HepG2 (cell line): ENCODE measurements around the gene HES2. TPM values are rescaled to one million over a fixed set of nuclear protein-coding genes. Genes with fewer than 3 reads are reported as not detected.

ENCODE experiments used
- ATAC-seq: fragments of 200-7000 bp; cut with Tn5 transposase; 3 replicates; pipeline ENCODE4 v1.9.1; 2020; ENCODE audit warnings: mild to moderate bottlenecking, moderate library complexity
- BruUV-seq: library from RNA; stranded (reverse); fragments of 400-500 nt; replicated peaks from 2 replicates; lab custom pipeline; 2021; lab: Mats Ljungman, UMichigan
- CTCF ChIA-PET: fragments of 300-600 bp; formaldehyde crosslinking; extraction: SDS; loops from one replicate; lab custom pipeline; 2021; ENCODE audit warnings: low total read pairs, inconsistent platforms, low intra/inter-chr PET ratio; lab: Yijun Ruan, JAX
- POLR2A ChIA-PET: fragments of 350-600 bp; sonication (Branson Sonifier 250); formaldehyde crosslinking; loops from one replicate; lab custom pipeline; 2020; ENCODE audit warnings: antibody characterized with exemption, inconsistent platforms; lab: Yijun Ruan, JAX
- DNase-seq: peaks from one replicate; pipeline ENCODE4 v3.0.0-alpha.2; 2015; ENCODE audit warnings: low spot score
- FAIRE-seq: peaks from 3 replicates; lab custom pipeline; 2011; peaks lifted over from hg19 to GRCh38; lab: Jason Lieb, UNC
- H2AFZ ChIP-seq: one replicate; pipeline ENCODE4 v1.6.1; 2011; ENCODE audit warnings: low read length, inconsistent platforms
- H3K27ac ChIP-seq: fragments of 300-600 bp; 3 replicates; pipeline ENCODE4 v1.8.0; 2011; ENCODE audit warnings: mixed run types, mild to moderate bottlenecking, mixed read lengths, low read length, inconsistent platforms; ENCODE audit not compliant: insufficient read depth; ENCODE audit errors: extremely low read length
- H3K27me3 ChIP-seq, 2 experiments: fragments of 200-600 bp in 1 of 2; 2 replicates in 1 of 2; 3 replicates in 1 of 2; pipeline versions ENCODE4 v1.6.0 to v1.8.0; 2011; ENCODE audit warnings: low read length in 2 of 2, mild to moderate bottlenecking in 2 of 2, moderate library complexity in 2 of 2, inconsistent platforms in 1 of 2; ENCODE audit not compliant: insufficient read depth in 2 of 2, control insufficient read depth in 1 of 2
- H3K36me3 ChIP-seq, 2 experiments: fragments of 200-600 bp in 1 of 2; replicated peaks in 1 of 2; 2 replicates in 1 of 2; 3 replicates in 1 of 2; pipeline versions ENCODE4 v1.5.1 to v1.8.0; 2011; ENCODE audit warnings: low read length in 2 of 2, inconsistent platforms in 1 of 2; ENCODE audit not compliant: insufficient read depth in 2 of 2, control insufficient read depth in 1 of 2
- H3K4me1 ChIP-seq: 2 replicates; pipeline ENCODE4 v1.5.1; 2012; ENCODE audit warnings: low read length, inconsistent platforms; ENCODE audit not compliant: insufficient read depth
- H3K4me2 ChIP-seq: 2 replicates; pipeline ENCODE4 v1.6.0; 2011; ENCODE audit warnings: low read depth, low read length, inconsistent platforms
- H3K4me3 ChIP-seq, 3 experiments: fragments of 200-600 bp in 1 of 3; sonication (generic), shearing (Covaris generic) in 1 of 3; replicated peaks in 1 of 3; 2 replicates each; pipeline ENCODE4 v1.5.1; 2011 to 2016; ENCODE audit warnings: low read length in 3 of 3, inconsistent platforms in 2 of 3, low read depth in 2 of 3, mild to moderate bottlenecking in 2 of 3, control low read depth in 1 of 3, mixed read lengths in 1 of 3; ENCODE audit not compliant: insufficient read depth in 1 of 3
- H3K79me2 ChIP-seq: one replicate; pipeline ENCODE4 v1.6.1; 2011; ENCODE audit warnings: low read length, inconsistent platforms; ENCODE audit not compliant: insufficient read depth
- H3K9ac ChIP-seq: 2 replicates; pipeline ENCODE4 v1.6.0; 2011; ENCODE audit warnings: mild to moderate bottlenecking, low read depth, low read length, inconsistent platforms; ENCODE audit not compliant: insufficient read depth
- H3K9me3 ChIP-seq: 2 replicates; pipeline ENCODE4 v1.5.1; 2012; ENCODE audit warnings: mild to moderate bottlenecking, low read length
- H4K20me1 ChIP-seq: 2 replicates; pipeline ENCODE4 v1.6.0; 2011; ENCODE audit warnings: inconsistent platforms, mild to moderate bottlenecking, low read length, moderate library complexity; ENCODE audit not compliant: insufficient read depth
- CBX2 ChIP-seq, 2 experiments: fragments of 200-600 bp in 1 of 2; sonication (generic); formaldehyde crosslinking in 1 of 2; IDR thresholded peaks; 2 replicates each; pipeline versions ENCODE4 v1.7.0 to v1.8.1; 2018 to 2022; ENCODE audit warnings: low read depth in 2 of 2, low read length in 1 of 2, mild to moderate bottlenecking in 1 of 2, missing genetic modification reagents in 1 of 2
- CEBPB ChIP-seq: IDR thresholded peaks from 2 replicates; pipeline ENCODE4 v1.6.1; 2011; ENCODE audit warnings: low read depth, low read length, improper control_type of control experiment, borderline replicate concordance
- TEAD3 ChIP-seq: optimal IDR thresholded peaks from 2 replicates; pipeline ENCODE3; 2016; ENCODE audit warnings: borderline replicate concordance
- ZKSCAN1 ChIP-seq: fragments of 150-350 bp; IDR thresholded peaks from 2 replicates; pipeline ENCODE4 v1.6.1; 2014; ENCODE audit warnings: low read length
- ZNF446 ChIP-seq: sonication (generic); formaldehyde crosslinking; IDR thresholded peaks from 2 replicates; pipeline ENCODE4 v1.5.0; 2020; ENCODE audit warnings: mild to moderate bottlenecking, missing genetic modification reagents
- WGBS: methylation state at CpG from one replicate; pipeline ENCODE4 v1.1.6; 2017; ENCODE audit warnings: low lambda C conversion rate; 5-methylcytosine and 5-hydroxymethylcytosine counted together
- in situ Hi-C: cut with HindIII; loops from 2 replicates; pipeline ENCODE4 v1.10.0; 2017; ENCODE audit warnings: low pct_unique_long_range_greater_than_20kb; ENCODE audit not compliant: extremely low pct_ligation_motif_present
- intact Hi-C: fragments of 100-400 bp; cut with micrococcal nuclease; formaldehyde crosslinking; loops from one replicate; pipeline ENCODE4 v1.10.0; 2022; ENCODE audit not compliant: unreplicated experiment
- polyA plus RNA-seq, 8 experiments: library from polyadenylated mRNA; depleted of rRNA in 3 of 8; stranded (reverse) in 7 of 8; unstranded in 1 of 8; fragments of >200 nt; fragmentation: Illumina TruSeq in 4 of 8; extraction: Trizol in 4 of 8; gene quantifications; 2 replicates each; pipeline versions ENCODE4 v1.2.1 to v1.2.3, GENCODE V29; 2011 to 2016; ENCODE audit warnings: low read depth in 4 of 8, missing spikeins in 1 of 8, mixed read lengths in 1 of 8; ENCODE audit not compliant: insufficient read depth in 1 of 8
- total RNA-seq, 5 experiments: library from RNA; depleted of rRNA; stranded (reverse); fragments of >200 nt; fragmentation: Illumina TruSeq; extraction: Trizol; gene quantifications; 2 replicates each; pipeline ENCODE4 v1.2.3, GENCODE V29; 2016; ENCODE audit warnings: low read depth in 1 of 5
- TF ChIP-seq, protein P1 (sequence below): sonication (generic); formaldehyde crosslinking; IDR thresholded peaks from 2 replicates; pipeline ENCODE4 v1.5.0; 2020; ENCODE audit warnings: mild to moderate bottlenecking, missing genetic modification reagents, borderline replicate concordance

The HES2 gene
- total and polyA plus RNA-seq, 2 of the 13 experiments (the other 11 are each of a cell fraction or from before 2014, with no cell fraction given), result 0.11 to 0.17 TPM

DNA sequence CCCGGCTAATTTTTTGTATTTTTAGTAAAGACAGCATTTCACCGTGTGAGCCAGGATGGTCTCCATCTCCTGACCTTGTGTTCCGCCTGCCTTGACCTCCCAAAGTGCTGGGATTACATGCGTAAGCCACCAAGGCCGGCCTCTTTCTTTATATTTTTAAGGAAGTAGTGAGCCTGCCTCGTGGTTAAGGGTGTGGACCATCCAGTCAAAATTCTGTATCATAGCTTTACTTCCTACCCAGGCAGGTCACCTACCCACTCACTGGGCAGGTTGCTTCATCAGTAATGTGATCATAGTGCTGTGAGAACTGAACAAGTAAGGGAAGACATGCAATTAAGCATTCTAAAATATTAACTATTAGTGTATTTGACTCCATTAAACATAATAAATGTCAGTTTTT lies 18.0 kb downstream of the HES2 start (continued):
- TF ChIP-seq CEBPB, result no peak

DNA sequence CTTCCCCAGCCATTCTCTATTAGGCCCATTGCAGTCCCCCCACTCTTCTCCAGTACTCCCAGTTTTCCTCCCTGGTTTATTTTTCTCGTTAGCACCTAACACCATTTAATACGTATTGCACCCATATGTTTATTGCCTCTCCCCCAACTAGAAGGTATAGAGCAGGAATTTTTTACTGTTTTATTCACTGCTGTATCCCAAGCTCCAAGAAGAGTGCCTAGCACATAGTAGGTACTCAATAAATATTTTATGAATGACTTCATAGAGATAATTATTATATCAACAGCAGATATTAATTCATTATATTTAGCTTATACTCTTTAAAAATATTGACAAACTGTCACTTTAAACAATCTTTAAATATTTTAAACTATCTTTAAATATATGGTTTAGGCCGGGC lies 20.4 kb downstream of the HES2 start:
- POLR2A ChIA-PET, result no interaction called here
- no peak for DNase-seq
- intact Hi-C loops, result no loop called here
- Histone ChIP-seq H3K27me3 (peaks cover 0 to 10% of the 10 kb centered on the region in 2 experiments; a peak in 2 of 5 replicates), H3K9me3 (no peaks in the 10 kb centered on the region), H3K9ac (no peak overlapping the region)
- no peak for TF ChIP-seq CBX2 (IDR thresholded peaks at IDR 0.05; ENCODE audit: low read depth, low read length)
- no peak for TF ChIP-seq CBX2 (CRISPR knock-in tag; IDR thresholded peaks at IDR 0.05; ENCODE audit: low read depth)
- TF ChIP-seq ZKSCAN1, result peak; percentile 51; the same call in 1 of the 2 replicates
- no peak for TF ChIP-seq TEAD3 (CRISPR knock-in tag)
- TF ChIP-seq ZNF446, result no peak
- TF ChIP-seq, protein P1, sequence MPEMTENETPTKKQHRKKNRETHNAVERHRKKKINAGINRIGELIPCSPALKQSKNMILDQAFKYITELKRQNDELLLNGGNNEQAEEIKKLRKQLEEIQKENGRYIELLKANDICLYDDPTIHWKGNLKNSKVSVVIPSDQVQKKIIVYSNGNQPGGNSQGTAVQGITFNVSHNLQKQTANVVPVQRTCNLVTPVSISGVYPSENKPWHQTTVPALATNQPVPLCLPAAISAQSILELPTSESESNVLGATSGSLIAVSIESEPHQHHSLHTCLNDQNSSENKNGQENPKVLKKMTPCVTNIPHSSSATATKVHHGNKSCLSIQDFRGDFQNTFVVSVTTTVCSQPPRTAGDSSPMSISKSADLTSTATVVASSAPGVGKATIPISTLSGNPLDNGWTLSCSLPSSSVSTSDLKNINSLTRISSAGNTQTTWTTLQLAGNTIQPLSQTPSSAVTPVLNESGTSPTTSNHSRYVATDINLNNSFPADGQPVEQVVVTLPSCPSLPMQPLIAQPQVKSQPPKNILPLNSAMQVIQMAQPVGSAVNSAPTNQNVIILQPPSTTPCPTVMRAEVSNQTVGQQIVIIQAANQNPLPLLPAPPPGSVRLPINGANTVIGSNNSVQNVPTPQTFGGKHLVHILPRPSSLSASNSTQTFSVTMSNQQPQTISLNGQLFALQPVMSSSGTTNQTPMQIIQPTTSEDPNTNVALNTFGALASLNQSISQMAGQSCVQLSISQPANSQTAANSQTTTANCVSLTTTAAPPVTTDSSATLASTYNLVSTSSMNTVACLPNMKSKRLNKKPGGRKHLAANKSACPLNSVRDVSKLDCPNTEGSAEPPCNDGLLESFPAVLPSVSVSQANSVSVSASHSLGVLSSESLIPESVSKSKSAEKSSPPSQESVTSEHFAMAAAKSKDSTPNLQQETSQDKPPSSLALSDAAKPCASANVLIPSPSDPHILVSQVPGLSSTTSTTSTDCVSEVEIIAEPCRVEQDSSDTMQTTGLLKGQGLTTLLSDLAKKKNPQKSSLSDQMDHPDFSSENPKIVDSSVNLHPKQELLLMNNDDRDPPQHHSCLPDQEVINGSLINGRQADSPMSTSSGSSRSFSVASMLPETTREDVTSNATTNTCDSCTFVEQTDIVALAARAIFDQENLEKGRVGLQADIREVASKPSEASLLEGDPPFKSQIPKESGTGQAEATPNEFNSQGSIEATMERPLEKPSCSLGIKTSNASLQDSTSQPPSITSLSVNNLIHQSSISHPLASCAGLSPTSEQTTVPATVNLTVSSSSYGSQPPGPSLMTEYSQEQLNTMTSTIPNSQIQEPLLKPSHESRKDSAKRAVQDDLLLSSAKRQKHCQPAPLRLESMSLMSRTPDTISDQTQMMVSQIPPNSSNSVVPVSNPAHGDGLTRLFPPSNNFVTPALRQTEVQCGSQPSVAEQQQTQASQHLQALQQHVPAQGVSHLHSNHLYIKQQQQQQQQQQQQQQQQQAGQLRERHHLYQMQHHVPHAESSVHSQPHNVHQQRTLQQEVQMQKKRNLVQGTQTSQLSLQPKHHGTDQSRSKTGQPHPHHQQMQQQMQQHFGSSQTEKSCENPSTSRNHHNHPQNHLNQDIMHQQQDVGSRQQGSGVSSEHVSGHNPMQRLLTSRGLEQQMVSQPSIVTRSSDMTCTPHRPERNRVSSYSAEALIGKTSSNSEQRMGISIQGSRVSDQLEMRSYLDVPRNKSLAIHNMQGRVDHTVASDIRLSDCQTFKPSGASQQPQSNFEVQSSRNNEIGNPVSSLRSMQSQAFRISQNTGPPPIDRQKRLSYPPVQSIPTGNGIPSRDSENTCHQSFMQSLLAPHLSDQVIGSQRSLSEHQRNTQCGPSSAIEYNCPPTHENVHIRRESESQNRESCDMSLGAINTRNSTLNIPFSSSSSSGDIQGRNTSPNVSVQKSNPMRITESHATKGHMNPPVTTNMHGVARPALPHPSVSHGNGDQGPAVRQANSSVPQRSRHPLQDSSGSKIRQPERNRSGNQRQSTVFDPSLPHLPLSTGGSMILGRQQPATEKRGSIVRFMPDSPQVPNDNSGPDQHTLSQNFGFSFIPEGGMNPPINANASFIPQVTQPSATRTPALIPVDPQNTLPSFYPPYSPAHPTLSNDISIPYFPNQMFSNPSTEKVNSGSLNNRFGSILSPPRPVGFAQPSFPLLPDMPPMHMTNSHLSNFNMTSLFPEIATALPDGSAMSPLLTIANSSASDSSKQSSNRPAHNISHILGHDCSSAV (CRISPR knock-in tag), result no peak
- TF ChIP-seq, all 625 proteins: peak for 1
- H3K27ac ChIP-seq, result no peak overlapping the region
- BruUV-seq, result no TSS peak
- in situ Hi-C loops, result no loop called here
- H2AFZ ChIP-seq, result no peak overlapping the region
- no peak overlapping the region for H3K4me3 ChIP-seq
- FAIRE-seq (no peak), ATAC-seq (no peak)
- no peaks in the 10 kb centered on the region for H3K36me3 ChIP-seq
- WGBS, result 38% methylated on average over 3 of the region's 3 CpGs
- no peaks in the 10 kb centered on the region for H3K79me2 ChIP-seq
- no peak overlapping the region for H3K4me2 ChIP-seq
- H4K20me1 ChIP-seq, result no peaks in the 10 kb centered on the region
- CTCF ChIA-PET, result no interaction called here
- peaks cover 27% of the 10 kb centered on the region for H3K4me1 ChIP-seq
